Stomach smooth muscle (tissue), 2 donors: ENCODE results near the gene ZNF606.

ENCODE experiments used
- H3K27ac ChIP-seq: one replicate; pipeline ENCODE4 v1.7.0; 2013; ENCODE audit warnings: mild to moderate bottlenecking, low read length, inconsistent platforms
- H3K27me3 ChIP-seq, 2 donors: one replicate each; pipeline ENCODE4 v1.7.0; 2013; ENCODE audit warnings: low read length in 2 of 2; ENCODE audit not compliant: insufficient read depth in 2 of 2, control insufficient read depth in 1 of 2
- H3K36me3 ChIP-seq, 2 donors: one replicate each; pipeline ENCODE4 v1.7.0; 2013; ENCODE audit warnings: low read length in 2 of 2; ENCODE audit not compliant: control insufficient read depth in 2 of 2, insufficient read depth in 2 of 2
- H3K4me1 ChIP-seq: one replicate; pipeline ENCODE4 v1.7.0; 2013; ENCODE audit warnings: low read length; ENCODE audit not compliant: control insufficient read depth, insufficient read depth
- H3K4me3 ChIP-seq, 2 donors: one replicate each; pipeline ENCODE4 v1.7.0; 2013; ENCODE audit warnings: low read length in 2 of 2
- H3K9ac ChIP-seq, 2 donors: one replicate each; pipeline ENCODE4 v1.7.0; 2013; ENCODE audit warnings: low read length in 2 of 2, mild to moderate bottlenecking in 1 of 2
- H3K9me3 ChIP-seq, 2 donors: one replicate each; pipeline ENCODE4 v1.7.0; 2013; ENCODE audit warnings: low read length in 2 of 2; ENCODE audit not compliant: control insufficient read depth in 2 of 2
- donor health status: healthy.
- donor health status: Pancreatic carcinoma.

ZNF606 gene

DNA sequence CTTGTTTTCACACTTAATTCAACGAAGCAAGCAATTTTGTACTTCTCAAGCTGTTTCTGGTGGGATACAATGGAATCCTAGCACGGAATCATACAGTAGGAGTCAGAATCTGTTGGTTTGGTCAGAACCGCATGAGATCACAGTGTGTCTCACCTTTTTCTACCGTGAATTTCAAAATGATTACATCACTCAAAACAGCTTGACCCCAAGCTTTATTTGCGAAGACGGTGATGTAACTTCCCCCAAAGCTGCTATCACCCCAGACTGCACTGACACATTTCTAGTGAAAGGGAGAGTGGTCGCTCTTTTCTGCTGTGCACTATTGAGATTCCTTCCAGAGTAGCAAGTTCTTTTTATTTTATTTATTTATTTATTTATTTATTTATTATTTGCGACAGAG, 37.9 kb downstream of the ZNF606 start:
- Histone ChIP-seq H3K4me1 (no peaks in the 10 kb centered on the region), H3K27ac (no peak overlapping the region), H3K36me3 (peaks cover 3 to 7% of the 10 kb centered on the region in 2 donors), H3K27me3 (no peaks in the 10 kb centered on the region), H3K4me3 (peak overlapping the region in 1 of 2 donors; percentile 4), H3K9me3 (peaks cover 25 to 29% of the 10 kb centered on the region in 2 donors), H3K9ac (no peak overlapping the region)

DNA sequence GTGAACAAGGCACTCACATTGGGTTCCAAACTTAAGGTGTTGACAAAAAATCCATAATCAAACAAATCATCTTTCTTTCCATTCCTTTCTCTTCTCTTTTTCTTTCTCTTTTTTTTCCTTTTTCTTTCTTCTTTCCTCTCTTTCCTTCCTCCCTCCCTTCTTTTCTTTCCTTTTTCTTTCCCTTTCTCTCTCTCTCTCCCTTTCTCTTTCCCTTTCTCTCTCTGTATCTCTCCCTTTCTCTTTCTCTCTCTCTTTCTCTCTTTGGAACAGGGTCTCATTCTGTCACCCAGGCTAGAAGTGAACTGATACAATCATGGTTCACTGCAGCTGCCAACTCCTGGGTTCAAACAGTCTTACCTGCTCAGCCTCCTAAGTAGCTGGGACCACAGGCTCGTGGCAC, 40.8 kb downstream of the ZNF606 start:
- Histone ChIP-seq H3K9ac (no peak overlapping the region), H3K27ac (no peak overlapping the region), H3K27me3 (no peaks in the 10 kb centered on the region), H3K4me3 (no peak overlapping the region), H3K4me1 (no peaks in the 10 kb centered on the region), H3K36me3 (no peaks in the 10 kb centered on the region), H3K9me3 (peaks cover 17 to 21% of the 10 kb centered on the region in 2 donors)

DNA sequence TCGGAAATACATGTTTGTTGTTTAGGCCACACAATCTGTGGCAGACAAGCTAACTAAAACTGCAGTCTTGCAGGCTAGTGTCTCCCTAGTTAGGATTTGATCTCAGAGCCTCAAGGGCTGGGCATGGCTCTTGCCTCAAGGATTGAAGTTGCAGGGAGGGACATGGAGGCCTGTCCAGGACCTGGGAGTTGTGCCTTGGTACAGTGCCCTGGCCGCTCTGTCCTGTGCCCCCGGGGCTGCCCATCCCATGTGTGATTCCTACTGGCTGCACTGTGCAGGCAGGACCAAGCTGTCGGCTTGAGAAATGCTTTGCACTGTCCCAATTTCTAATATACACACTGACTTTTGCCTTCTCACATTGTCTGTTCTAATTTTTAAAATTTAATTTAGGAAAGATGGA, 47.6 kb downstream of the ZNF606 start:
- Histone ChIP-seq H3K27ac (no peak overlapping the region), H3K9ac (no peak overlapping the region), H3K27me3 (no peaks in the 10 kb centered on the region), H3K4me1 (no peaks in the 10 kb centered on the region), H3K4me3 (no peak overlapping the region), H3K9me3 (peaks cover 10 to 26% of the 10 kb centered on the region in 2 donors), H3K36me3 (no peaks in the 10 kb centered on the region)

DNA sequence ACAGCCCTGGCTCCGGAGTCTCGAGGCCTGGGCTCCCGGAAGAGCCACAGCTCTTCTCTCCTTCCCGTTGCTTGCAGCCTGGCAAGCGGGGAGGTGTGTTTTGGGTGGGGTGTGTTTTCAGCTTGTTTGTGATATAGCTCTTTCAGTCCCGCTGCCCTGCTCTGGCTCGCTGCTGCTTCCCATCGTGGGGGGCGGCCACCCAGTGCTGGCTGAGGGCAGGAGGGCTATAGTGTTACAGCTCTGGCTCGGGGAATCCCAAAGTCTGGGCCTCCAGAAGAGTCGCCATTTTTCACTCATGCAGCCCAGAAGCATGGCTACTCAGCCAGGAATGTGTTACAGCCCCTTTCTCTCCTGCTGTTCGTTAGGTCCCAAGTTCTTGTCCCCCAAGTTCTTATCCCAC, 52.9 kb downstream of the ZNF606 start:
- H3K9ac ChIP-seq, result no peak overlapping the region
- H3K9me3 ChIP-seq, result peaks cover 12 to 24% of the 10 kb centered on the region in 2 donors
- no peak overlapping the region for H3K27ac ChIP-seq
- H3K27me3 ChIP-seq, result no peaks in the 10 kb centered on the region
- H3K4me3 ChIP-seq, result no peak overlapping the region
- H3K36me3 ChIP-seq, result no peaks in the 10 kb centered on the region
- H3K4me1 ChIP-seq, result peaks cover 12% of the 10 kb centered on the region

DNA sequence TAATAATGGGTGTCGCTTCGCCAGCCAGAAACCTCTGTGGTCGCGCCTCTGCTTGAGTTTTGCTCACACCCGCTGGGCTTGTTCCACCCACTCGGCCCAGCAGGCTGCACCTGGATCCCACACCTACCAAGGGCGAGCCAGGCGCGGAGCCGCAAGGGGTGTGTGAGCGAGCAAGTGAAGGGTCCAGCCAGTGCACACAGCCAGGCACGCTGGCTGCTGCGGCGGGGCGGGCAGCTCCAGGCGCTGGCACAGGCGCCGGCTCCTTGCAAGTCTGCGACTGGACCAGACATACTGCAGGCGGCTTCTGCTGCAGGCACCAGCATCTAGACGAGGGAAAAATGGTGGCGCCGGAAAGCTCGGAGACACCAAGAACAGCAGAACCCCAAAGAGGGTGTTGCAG, 53.3 kb downstream of the ZNF606 start:
- Histone ChIP-seq H3K9me3 (peaks cover 12 to 21% of the 10 kb centered on the region in 2 donors), H3K27me3 (no peaks in the 10 kb centered on the region), H3K27ac (no peak overlapping the region), H3K36me3 (no peaks in the 10 kb centered on the region), H3K9ac (no peak overlapping the region), H3K4me3 (no peak overlapping the region), H3K4me1 (peaks cover 12% of the 10 kb centered on the region)

DNA sequence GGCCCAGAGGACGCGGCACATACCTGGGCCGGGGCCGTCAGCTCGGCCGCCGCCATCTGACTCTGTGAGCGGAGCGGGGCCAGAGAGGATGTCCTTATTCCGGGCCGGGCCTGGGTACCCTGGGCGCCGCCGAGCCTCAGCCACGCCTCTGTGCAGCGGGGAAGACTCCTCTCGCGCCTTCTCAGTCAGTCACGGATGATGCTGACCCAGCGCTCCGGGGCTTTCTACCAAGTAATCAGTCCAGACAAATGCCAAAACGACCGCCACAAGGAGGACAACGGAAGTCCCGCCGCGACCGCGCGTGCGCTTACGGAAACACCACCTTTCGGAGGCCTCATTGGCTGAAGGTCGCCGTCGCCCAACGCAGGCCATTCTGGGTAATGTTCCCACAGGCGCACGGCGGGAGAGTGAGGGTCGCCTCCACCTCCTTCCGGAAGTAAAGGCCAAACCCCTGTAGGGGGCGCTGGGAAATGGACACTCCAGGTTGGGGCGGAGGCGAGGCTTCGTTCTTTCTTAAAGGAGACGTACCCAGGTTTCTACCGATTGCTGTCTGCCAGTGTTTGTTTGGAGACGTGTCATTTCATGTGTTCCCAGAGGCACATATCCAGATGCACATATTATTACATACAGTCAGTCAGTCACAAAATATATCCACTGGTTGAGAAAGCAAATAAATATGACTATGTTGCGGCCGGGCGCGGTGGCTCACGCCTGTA, 55.0 kb downstream of the ZNF606 start, which contains the start of gene ZNF256:
Gene ZNF256 (minus strand): TSS at position 288 of the 716 bp plus-strand sequence. CDS start 232 bp downstream, at position 56.
- Histone ChIP-seq H3K4me1 (peaks cover 12% of the 10 kb centered on the region), H3K27me3 (no peaks in the 10 kb centered on the region), H3K9ac (peak within 1 kb of the TSS; percentile 84 to 87), H3K9me3 (peaks cover 28 to 31% of the 10 kb centered on the region in 2 donors), H3K36me3 (peaks cover 13 to 16% of the 10 kb centered on the region in 2 donors), H3K27ac (peak within 1 kb of the TSS; percentile 77), H3K4me3 (peak within 1 kb of the TSS; percentile 80 to 94)

DNA sequence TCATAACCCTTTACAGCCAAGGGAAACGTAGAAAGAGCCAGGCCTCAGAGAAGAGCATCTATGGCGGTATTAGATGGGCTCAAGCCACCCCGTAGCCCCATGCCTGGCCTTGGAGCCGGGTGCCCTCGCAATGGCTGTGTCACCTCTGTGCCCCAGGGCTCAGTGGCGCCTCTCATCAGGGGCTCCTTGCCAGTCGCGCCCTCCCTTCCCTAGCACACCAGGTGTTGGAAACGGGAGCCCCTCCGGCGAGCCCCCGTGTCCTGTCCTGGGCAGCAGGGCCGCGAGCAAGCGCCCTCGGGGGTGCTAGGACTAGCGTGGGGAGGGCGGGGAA, 55.6 kb downstream of the ZNF606 start:
- Histone ChIP-seq H3K4me1 (peaks cover 12% of the 10 kb centered on the region), H3K36me3 (peaks cover 18 to 22% of the 10 kb centered on the region in 2 donors), H3K9me3 (peaks cover 33 to 36% of the 10 kb centered on the region in 2 donors), H3K4me3 (peak overlapping the region; percentile 80 to 94), H3K27me3 (no peaks in the 10 kb centered on the region), H3K27ac (peak overlapping the region; percentile 77), H3K9ac (peak overlapping the region; percentile 84 to 87)

DNA sequence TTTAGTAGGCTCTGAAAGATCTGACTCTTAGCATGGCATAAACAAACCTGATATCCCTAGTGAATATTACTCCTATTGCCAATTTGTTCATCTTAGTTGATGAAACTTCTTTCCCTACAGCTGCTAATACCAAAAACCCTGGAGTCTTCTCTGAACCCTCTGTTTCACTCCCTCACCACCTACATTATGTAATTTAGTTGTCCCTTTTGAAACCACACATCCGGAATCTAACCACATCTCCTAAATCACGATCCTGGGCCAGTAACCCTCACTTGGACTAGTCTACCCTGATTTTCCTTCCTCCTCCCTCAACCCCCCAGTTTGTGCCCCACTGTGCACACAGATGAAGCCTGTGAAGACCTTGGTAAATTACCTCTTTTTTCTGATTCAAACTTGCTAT, 56.3 kb downstream of the ZNF606 start:
- Histone ChIP-seq H3K9me3 (peaks cover 36 to 43% of the 10 kb centered on the region in 2 donors), H3K36me3 (peaks cover 25 to 29% of the 10 kb centered on the region in 2 donors), H3K27me3 (no peaks in the 10 kb centered on the region), H3K9ac (no peak overlapping the region), H3K27ac (peak overlapping the region; percentile 77), H3K4me1 (peaks cover 12% of the 10 kb centered on the region), H3K4me3 (peak overlapping the region; percentile 80 to 94)

DNA sequence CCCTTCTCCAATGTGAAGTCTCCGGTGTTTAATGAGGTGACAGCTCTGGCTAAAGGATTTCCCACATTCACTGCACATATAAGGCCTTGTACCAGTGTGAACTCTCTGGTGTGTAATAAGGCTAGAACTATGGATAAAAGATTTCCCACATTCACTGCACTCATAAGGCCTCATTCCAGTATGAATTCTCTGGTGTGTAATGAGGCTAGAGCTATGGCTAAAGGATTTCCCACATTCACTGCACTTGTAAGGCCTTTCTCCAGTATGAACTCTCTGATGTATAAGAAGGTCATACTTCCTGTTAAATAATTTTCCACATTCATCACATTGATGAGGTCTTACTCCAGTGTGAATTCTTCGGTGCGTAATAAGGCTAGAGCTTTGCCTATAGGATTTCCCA, 61.0 kb downstream of the ZNF606 start:
- H3K27me3 ChIP-seq, result no peaks in the 10 kb centered on the region
- H3K4me1 ChIP-seq, result peaks cover 7% of the 10 kb centered on the region
- no peak overlapping the region for H3K9ac ChIP-seq
- H3K27ac ChIP-seq, result no peak overlapping the region
- peaks cover 31 to 36% of the 10 kb centered on the region in 2 donors for H3K36me3 ChIP-seq
- H3K9me3 ChIP-seq, result peaks cover 43% of the 10 kb centered on the region in 2 donors
- H3K4me3 ChIP-seq, result no peak overlapping the region

DNA sequence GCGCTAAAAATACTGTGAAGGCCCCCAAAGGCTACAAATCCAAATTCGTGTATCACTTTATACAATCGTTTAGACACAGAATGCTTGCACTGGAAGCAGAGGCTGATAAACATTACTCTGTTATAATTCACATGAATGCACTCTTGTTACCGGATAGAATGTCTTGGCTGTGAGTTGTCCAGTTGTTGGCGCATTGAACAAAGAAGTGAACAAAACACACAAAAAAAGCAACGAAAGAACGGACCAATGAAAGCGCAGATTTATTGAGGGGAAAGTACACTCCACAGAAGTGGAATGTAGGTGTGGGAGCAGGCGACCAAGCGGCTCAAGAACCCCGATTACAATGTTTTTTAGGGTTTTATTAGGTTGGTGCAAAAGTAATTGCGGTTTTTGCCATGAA, 66.9 kb downstream of the ZNF606 start:
- Histone ChIP-seq H3K4me3 (no peak overlapping the region), H3K36me3 (peaks cover 4 to 11% of the 10 kb centered on the region in 2 donors)

More for the DNA sequence above, 66.9 kb downstream of the ZNF606 start:
- Histone ChIP-seq H3K27me3 (no peaks in the 10 kb centered on the region), H3K9me3 (peaks cover 4 to 7% of the 10 kb centered on the region in 2 donors), H3K4me1 (peaks cover 11% of the 10 kb centered on the region), H3K9ac (no peak overlapping the region), H3K27ac (no peak overlapping the region)
